COLO668 (cell line): ENCODE data around the gene ENGASE.

Experiments
- DNase-seq: peaks from one replicate; lab custom pipeline; 2025; ENCODE audit not compliant: unreplicated experiment; lab: John Stamatoyannopoulos, UW

The ENGASE gene

GRCh38 chr17:79135011-79135410, 60.4 kb downstream of the ENGASE start:
- no peak for DNase-seq

- no peak for DNase-seq
Observed at GRCh38 chr17:79135628-79136405, 61.2 kb downstream of the ENGASE start.
